Peyer's patch (tissue), 4 donors: Measurements from ENCODE around the gene GLT8D1. TPM values are rescaled to one million over a fixed set of nuclear protein-coding genes. Genes with fewer than 3 reads are reported as not detected.

ENCODE experiments used
- DNase-seq, 3 donors: peaks; one replicate each; pipeline ENCODE4 v3.0.0-alpha.2; 2017 to 2019
- H3K27ac ChIP-seq, 4 donors: fragments of 200-600 bp; sonication (generic); one replicate each; pipeline ENCODE4 v1.5.1; 2016 to 2019
- H3K27me3 ChIP-seq, 2 donors: fragments of 200-600 bp; sonication (generic); one replicate each; pipeline ENCODE4 v1.5.1; 2019
- H3K36me3 ChIP-seq, 3 donors: fragments of 200-600 bp; sonication (generic); one replicate each; pipeline ENCODE4 v1.5.1; 2016 to 2019
- H3K4me1 ChIP-seq, 4 donors: fragments of 200-600 bp; sonication (generic); one replicate each; pipeline ENCODE4 v1.5.1; 2016 to 2019
- H3K4me3 ChIP-seq, 4 donors: fragments of 200-600 bp; sonication (generic); 1 replicate in 3 of 4; 2 replicates in 1 of 4; pipeline ENCODE4 v1.5.1; 2016 to 2019; ENCODE audit warnings: mild to moderate bottlenecking in 1 of 4
- H3K9me3 ChIP-seq, 4 donors: fragments of 200-600 bp; sonication (generic); one replicate each; pipeline ENCODE4 v1.5.1; 2016 to 2019; ENCODE audit warnings: mild to moderate bottlenecking in 1 of 4
- CTCF ChIP-seq, 6 experiments: fragments of 450-650 bp in 4 of 6; fragments of 200-600 bp in 2 of 6; sonication (generic) in 1 of 6; IDR thresholded peaks; one replicate each; pipeline ENCODE4 v1.5.1; 2017 to 2019; ENCODE audit warnings: antibody characterized with exemption in 6 of 6, mild to moderate bottlenecking in 3 of 6, moderate library complexity in 1 of 6
- POLR2A ChIP-seq, 2 donors: fragments of 450-650 bp; IDR thresholded peaks; one replicate each; pipeline ENCODE4 v1.5.1; 2017; ENCODE audit warnings: antibody characterized with exemption in 2 of 2, mild to moderate bottlenecking in 2 of 2, moderate library complexity in 2 of 2
- total RNA-seq, 4 donors: library from RNA; depleted of rRNA; stranded (reverse); fragments of >200 nt; gene quantifications; one replicate each; pipeline ENCODE4 v1.1.0, GENCODE V29; 2016

Gene GLT8D1
- total RNA-seq: 10 to 100 TPM; 25.6 to 31.2 (median 30.3) TPM

- Histone ChIP-seq H3K27ac (peak within 1 kb of the TSS; percentile 83 to 97 (median 87)), H3K9me3 (no peaks in the 10 kb centered on the region), H3K36me3 (peaks cover 0 to 15% (median 0%) of the 10 kb centered on the region in 3 donors), H3K4me3 (peak within 1 kb of the TSS; percentile 71 to 99 (median 91)), H3K27me3 (no peaks in the 10 kb centered on the region), H3K4me1 (peaks cover 2 to 26% (median 10%) of the 10 kb centered on the region in 4 donors)
- TF ChIP-seq CTCF (IDR thresholded peaks at IDR 0.05) (peak in 1 of 6 experiments; percentile 16), POLR2A (IDR thresholded peaks at IDR 0.05) (peak; percentile 54 to 77)
- peak; percentile 84 to 93 (median 93) for DNase-seq
These were observed at the start of gene GLT8D1, which contains the start of gene SPCS1 for GRCh38 chr3:52705688-52706686. Gene GLT8D1 (minus strand): TSS chr3:52705791. CDS start chr3:52700460, 5,331 bp downstream. Gene SPCS1 (plus strand): TSS chr3:52706106. CDS start chr3:52706247, 141 bp downstream.

GRCh38 chr3:52754373-52754772 is 48.8 kb upstream of the GLT8D1 start:
- Histone ChIP-seq H3K4me1 (no peaks in the 10 kb centered on the region), H3K27me3 (no peaks in the 10 kb centered on the region), H3K9me3 (no peaks in the 10 kb centered on the region), H3K27ac (no peak overlapping the region), H3K4me3 (no peak overlapping the region), H3K36me3 (peaks cover 0 to 73% (median 0%) of the 10 kb centered on the region in 3 donors)
- no peak for DNase-seq
- TF ChIP-seq POLR2A (IDR thresholded peaks at IDR 0.05): no peak
- TF ChIP-seq CTCF (IDR thresholded peaks at IDR 0.05): no peak

- H3K9me3 ChIP-seq: no peaks in the 10 kb centered on the region
- H3K4me3 ChIP-seq: no peak overlapping the region
- H3K4me1 ChIP-seq: no peaks in the 10 kb centered on the region
- H3K27ac ChIP-seq: no peak overlapping the region
- no peak for DNase-seq
- no peaks in the 10 kb centered on the region for H3K27me3 ChIP-seq
- H3K36me3 ChIP-seq: peaks cover 0 to 72% (median 0%) of the 10 kb centered on the region in 3 donors
- TF ChIP-seq POLR2A (IDR thresholded peaks at IDR 0.05) (no peak), CTCF (IDR thresholded peaks at IDR 0.05) (no peak)
These were observed 46.6 kb upstream of the GLT8D1 start for GRCh38 chr3:52752045-52752660.

GRCh38 chr3:52743721-52744120 is 38.1 kb upstream of the GLT8D1 start:
- DNase-seq: no peak
- H3K36me3 ChIP-seq: peaks cover 0 to 74% (median 0%) of the 10 kb centered on the region in 3 donors
- no peak overlapping the region for H3K4me3 ChIP-seq
- H3K27ac ChIP-seq: no peak overlapping the region
- TF ChIP-seq POLR2A (IDR thresholded peaks at IDR 0.05) (no peak), CTCF (IDR thresholded peaks at IDR 0.05) (no peak)
- no peaks in the 10 kb centered on the region for H3K4me1 ChIP-seq
- no peaks in the 10 kb centered on the region for H3K27me3 ChIP-seq
- H3K9me3 ChIP-seq: no peaks in the 10 kb centered on the region

- H3K36me3 ChIP-seq: peaks cover 0 to 73% (median 0%) of the 10 kb centered on the region in 3 donors
- H3K27me3 ChIP-seq: no peaks in the 10 kb centered on the region
- no peak for TF ChIP-seq CTCF (IDR thresholded peaks at IDR 0.05)
- no peak for TF ChIP-seq POLR2A (IDR thresholded peaks at IDR 0.05)
- no peaks in the 10 kb centered on the region for H3K9me3 ChIP-seq
- H3K4me3 ChIP-seq: no peak overlapping the region
- no peak for DNase-seq
- no peak overlapping the region for H3K27ac ChIP-seq
- no peaks in the 10 kb centered on the region for H3K4me1 ChIP-seq
These were observed 37.6 kb upstream of the GLT8D1 start for GRCh38 chr3:52743152-52743551.
